ENCODE measurements around the gene SPRY4.
"Not testable (repeated sequence)": the region's sequence is repeated elsewhere in the genome, so short reads cannot be mapped to it uniquely, and the experiment has no call there.

- TF ChIP-seq CTCF (IDR thresholded peaks at IDR 0.05); EP300 (IDR thresholded peaks at IDR 0.05; ENCODE audit: low read depth): not testable (repeated sequence)
These were observed 8.9 kb upstream of the SPRY4 start for GRCh38 chr5:142333749-142334148.
